Measurements from ENCODE around the gene LGI2. TPM values are rescaled to one million over a fixed set of nuclear protein-coding genes. Genes with fewer than 3 reads are reported as not detected.
"Not testable (repeated sequence)": the region's sequence is repeated elsewhere in the genome, so short reads cannot be mapped to it uniquely, and the experiment has no call there.

The LGI2 gene
- total and polyA plus RNA-seq, 2 experiments from 2014 or later: 0.89 to 3.6 TPM

- H3K4me1 ChIP-seq (ENCODE audit: insufficient read depth): no peaks in the 10 kb centered on the region
- no peaks in the 10 kb centered on the region for H3K36me3 ChIP-seq (replicated peaks; ENCODE audit: insufficient read depth, low read depth)
- H3K9me3 ChIP-seq (ENCODE audit: low read depth): no peaks in the 10 kb centered on the region
- H3K79me2 ChIP-seq: no peaks in the 10 kb centered on the region
- no peak overlapping the region for H2AFZ ChIP-seq
- no peaks in the 10 kb centered on the region for H3K9me2 ChIP-seq (replicated peaks; ENCODE audit: insufficient read depth)
- no peak overlapping the region for H3K27ac ChIP-seq
- WGBS (ENCODE audit: low lambda C conversion rate, missing lambda C conversion rate): 91% methylated on average over 8 of the region's 8 CpGs
- DNase-seq (ENCODE audit: low spot score): no peak
- no peaks in the 10 kb centered on the region for H3K27me3 ChIP-seq
- no peak overlapping the region for H3K4me3 ChIP-seq
- H3K4me2 ChIP-seq: no peak overlapping the region
- no peaks in the 10 kb centered on the region for H4K20me1 ChIP-seq (ENCODE audit: insufficient read depth, poor library complexity, severe bottlenecking)
- no peak for TF ChIP-seq EZH2 (IDR thresholded peaks at IDR 0.05; ENCODE audit: borderline replicate concordance)
- no peak for TF ChIP-seq CTCF (IDR thresholded peaks at IDR 0.05; ENCODE audit: poor library complexity)
- no peak for TF ChIP-seq EZH2phosphoT487 (IDR thresholded peaks at IDR 0.05; ENCODE audit: low read depth, severe bottlenecking, unreplicated experiment)
These were observed 28.1 kb upstream of the LGI2 start for GRCh38 chr4:25058796-25059195.

GRCh38 chr4:25057299-25057698, 26.6 kb upstream of the LGI2 start:
- Histone ChIP-seq H4K20me1 (ENCODE audit: insufficient read depth, poor library complexity, severe bottlenecking) (no peaks in the 10 kb centered on the region), H3K4me3 (no peak overlapping the region), H3K9me2 (replicated peaks; ENCODE audit: insufficient read depth) (no peaks in the 10 kb centered on the region), H2AFZ (no peak overlapping the region), H3K27me3 (no peaks in the 10 kb centered on the region), H3K9me3 (ENCODE audit: low read depth) (no peaks in the 10 kb centered on the region), H3K27ac (no peak overlapping the region), H3K36me3 (replicated peaks; ENCODE audit: insufficient read depth, low read depth) (no peaks in the 10 kb centered on the region), H3K79me2 (no peaks in the 10 kb centered on the region), H3K4me2 (no peak overlapping the region), H3K4me1 (ENCODE audit: insufficient read depth) (no peaks in the 10 kb centered on the region)
- 85% methylated on average over 8 of the region's 8 CpGs for WGBS (ENCODE audit: low lambda C conversion rate, missing lambda C conversion rate)
- no peak for TF ChIP-seq EZH2 (IDR thresholded peaks at IDR 0.05; ENCODE audit: borderline replicate concordance)
- no peak for TF ChIP-seq CTCF (IDR thresholded peaks at IDR 0.05; ENCODE audit: poor library complexity)
- no peak for TF ChIP-seq EZH2phosphoT487 (IDR thresholded peaks at IDR 0.05; ENCODE audit: low read depth, severe bottlenecking, unreplicated experiment)
- no peak for DNase-seq (ENCODE audit: low spot score)

GRCh38 chr4:25052037-25052436, 21.3 kb upstream of the LGI2 start:
- not testable (repeated sequence) for H2AFZ ChIP-seq; H3K4me2 ChIP-seq; H3K36me3 ChIP-seq (replicated peaks; ENCODE audit: insufficient read depth, low read depth); DNase-seq (ENCODE audit: low spot score); H4K20me1 ChIP-seq (ENCODE audit: insufficient read depth, poor library complexity, severe bottlenecking); H3K9me3 ChIP-seq (ENCODE audit: low read depth); H3K27me3 ChIP-seq; H3K79me2 ChIP-seq; H3K4me3 ChIP-seq; H3K9me2 ChIP-seq (replicated peaks; ENCODE audit: insufficient read depth); H3K27ac ChIP-seq; H3K4me1 ChIP-seq (ENCODE audit: insufficient read depth)
- WGBS (ENCODE audit: low lambda C conversion rate, missing lambda C conversion rate): 79% methylated on average over 5 of the region's 5 CpGs

- no peaks in the 10 kb centered on the region for H3K79me2 ChIP-seq
- H3K27ac ChIP-seq: no peak overlapping the region
- 79% methylated on average over 1 of the region's 1 CpG for WGBS (ENCODE audit: low lambda C conversion rate, missing lambda C conversion rate)
- H3K36me3 ChIP-seq (replicated peaks; ENCODE audit: insufficient read depth, low read depth): no peaks in the 10 kb centered on the region
- TF ChIP-seq EZH2phosphoT487 (IDR thresholded peaks at IDR 0.05; ENCODE audit: low read depth, severe bottlenecking, unreplicated experiment): no peak
- no peak for TF ChIP-seq EZH2 (IDR thresholded peaks at IDR 0.05; ENCODE audit: borderline replicate concordance)
- no peak for TF ChIP-seq CTCF (IDR thresholded peaks at IDR 0.05; ENCODE audit: poor library complexity)
- H3K4me1 ChIP-seq (ENCODE audit: insufficient read depth): no peaks in the 10 kb centered on the region
- no peaks in the 10 kb centered on the region for H3K9me2 ChIP-seq (replicated peaks; ENCODE audit: insufficient read depth)
- H3K4me3 ChIP-seq: no peak overlapping the region
- no peak for DNase-seq (ENCODE audit: low spot score)
- no peaks in the 10 kb centered on the region for H4K20me1 ChIP-seq (ENCODE audit: insufficient read depth, poor library complexity, severe bottlenecking)
- no peak overlapping the region for H2AFZ ChIP-seq
- no peaks in the 10 kb centered on the region for H3K9me3 ChIP-seq (ENCODE audit: low read depth)
- H3K4me2 ChIP-seq: no peak overlapping the region
- no peaks in the 10 kb centered on the region for H3K27me3 ChIP-seq
These were observed 20.8 kb upstream of the LGI2 start for GRCh38 chr4:25051534-25051933.
